GM19455 (cell line): Measurements from ENCODE around the gene MGAT4A.
"Not testable (repeated sequence)": the region's sequence is repeated elsewhere in the genome, so short reads cannot be mapped to it uniquely, and the experiment has no call there.

ENCODE experiments used
- ATAC-seq: cut with Tn5 transposase; IDR thresholded peaks from one replicate; pipeline ENCODE4 v1.9.1; 2021; ENCODE audit not compliant: unreplicated experiment

Gene MGAT4A

GRCh38 chr2:98608962-98609604 lies 121.8 kb downstream of the MGAT4A start:
- no peak for ATAC-seq

- peak; percentile 91 for ATAC-seq
Observed at GRCh38 chr2:98608116-98608961, 122.6 kb downstream of the MGAT4A start, which contains the start of the genes COA5 and UNC50. COA5 (minus strand) TSS chr2:98608512; CDS start chr2:98608405, 107 bp downstream. UNC50 (plus strand) TSS chr2:98608589; CDS start chr2:98609760, 1,171 bp downstream.

GRCh38 chr2:98607741-98608115 lies 123.2 kb downstream of the MGAT4A start:
- ATAC-seq, result no peak

GRCh38 chr2:98607104-98607503 lies 123.8 kb downstream of the MGAT4A start:
- no peak for ATAC-seq

GRCh38 chr2:98606431-98606830 lies 124.5 kb downstream of the MGAT4A start:
- no peak for ATAC-seq

GRCh38 chr2:98605076-98605475 lies 125.9 kb downstream of the MGAT4A start:
- ATAC-seq, result no peak

GRCh38 chr2:98604547-98604946 lies 126.4 kb downstream of the MGAT4A start:
- ATAC-seq, result no peak

GRCh38 chr2:98601532-98602132 lies 129.3 kb downstream of the MGAT4A start:
- ATAC-seq, result no peak

GRCh38 chr2:98598781-98599428 lies 132.0 kb downstream of the MGAT4A start:
- no peak for ATAC-seq

GRCh38 chr2:98594665-98595064 lies 136.3 kb downstream of the MGAT4A start:
- not testable (repeated sequence) for ATAC-seq

GRCh38 chr2:98592565-98592964 lies 138.4 kb downstream of the MGAT4A start:
- no peak for ATAC-seq

GRCh38 chr2:98589489-98589888 lies 141.4 kb downstream of the MGAT4A start:
- no peak for ATAC-seq

- ATAC-seq, result no peak
Observed at GRCh38 chr2:98588880-98589431, 142.0 kb downstream of the MGAT4A start.

- ATAC-seq, result no peak
Observed at GRCh38 chr2:98586551-98587140, 144.3 kb downstream of the MGAT4A start.

- ATAC-seq, result no peak
Observed at GRCh38 chr2:98585386-98585785, 145.5 kb downstream of the MGAT4A start.

- no peak for ATAC-seq
Observed at GRCh38 chr2:98583816-98584618, 146.9 kb downstream of the MGAT4A start.

- no peak for ATAC-seq
Observed at GRCh38 chr2:98583276-98583675, 147.7 kb downstream of the MGAT4A start.

GRCh38 chr2:98582523-98582922 lies 148.4 kb downstream of the MGAT4A start:
- ATAC-seq, result no peak

GRCh38 chr2:98580656-98581284 lies 150.2 kb downstream of the MGAT4A start:
- no peak for ATAC-seq
